Transverse colon (tissue), 4 donors: ENCODE results near the gene CDCA7L. TPM values are rescaled to one million over a fixed set of nuclear protein-coding genes. Genes with fewer than 3 reads are reported as not detected.

Source experiments
- DNase-seq: peaks from one replicate; pipeline ENCODE4 v3.0.0-alpha.2; 2019
- H3K27ac ChIP-seq, 4 donors: fragments of 200-600 bp; sonication (generic); 2 replicates each; pipeline ENCODE4 v1.5.1; 2016 to 2018; ENCODE audit warnings: inconsistent platforms in 4 of 4
- H3K27me3 ChIP-seq: fragments of 200-600 bp; sonication (generic); 2 replicates; pipeline ENCODE4 v1.5.1; 2017; ENCODE audit warnings: inconsistent platforms
- H3K36me3 ChIP-seq, 4 donors: fragments of 200-600 bp; sonication (generic); 2 replicates each; pipeline ENCODE4 v1.5.1; 2017 to 2019; ENCODE audit warnings: inconsistent platforms in 4 of 4
- H3K4me1 ChIP-seq, 4 donors: fragments of 200-600 bp; sonication (generic); 2 replicates each; pipeline ENCODE4 v1.5.1; 2017 to 2020; ENCODE audit warnings: inconsistent platforms in 4 of 4
- H3K4me3 ChIP-seq, 4 donors: fragments of 200-600 bp; sonication (generic); 1 replicate in 1 of 4; 2 replicates in 3 of 4; pipeline versions ENCODE4 v1.5.1 to v1.6.1; 2017 to 2019; ENCODE audit warnings: inconsistent platforms in 4 of 4
- H3K9me3 ChIP-seq, 2 donors: fragments of 200-600 bp; sonication (generic); 2 replicates each; pipeline ENCODE4 v1.5.1; 2017 to 2019; ENCODE audit warnings: inconsistent platforms in 2 of 2
- CTCF ChIP-seq, 5 experiments: fragments of 200-600 bp in 3 of 5; fragments of 450-650 bp in 2 of 5; sonication (generic) in 3 of 5; IDR thresholded peaks; 1 replicate in 2 of 5; 2 replicates in 3 of 5; pipeline ENCODE4 v1.5.1; 2016 to 2017; ENCODE audit warnings: antibody characterized with exemption in 5 of 5, inconsistent platforms in 3 of 5, mild to moderate bottlenecking in 2 of 5, moderate library complexity in 1 of 5
- EP300 ChIP-seq: sonication (generic); formaldehyde crosslinking; IDR thresholded peaks from one replicate; pipeline ENCODE4 v1.6.1; 2017; ENCODE audit warnings: antibody characterized with exemption, low read depth
- POLR2A ChIP-seq: fragments of 450-650 bp; IDR thresholded peaks from one replicate; pipeline ENCODE4 v1.6.1; 2016; ENCODE audit warnings: antibody characterized with exemption, mild to moderate bottlenecking, moderate library complexity
- POLR2AphosphoS5 ChIP-seq, 3 donors: sonication (generic); formaldehyde crosslinking; IDR thresholded peaks; one replicate each; pipeline ENCODE4 v1.6.1; 2016; ENCODE audit warnings: antibody characterized with exemption in 3 of 3
- WGBS, 2 donors: methylation state at CpG; one replicate each; pipeline ENCODE4 v1.1.5; 2018; ENCODE audit warnings: low coverage in 1 of 2; 5-methylcytosine and 5-hydroxymethylcytosine counted together
- in situ Hi-C, 4 donors: fragments of 200-750 bp; cut with MboI; loops; one replicate each; pipeline versions ENCODE4 v1.15.0 to v1.15.1; 2017; ENCODE audit warnings: low sequenced_read_pairs in 3 of 4, low pct_ligation_motif_present in 1 of 4, low pct_unique_long_range_greater_than_20kb in 1 of 4
- intact Hi-C: fragments of 100-400 bp; cut with DNase I; formaldehyde crosslinking; loops from one replicate; pipeline ENCODE4 v1.15.1; 2023; ENCODE audit warnings: low total_unique reads
- total RNA-seq, 4 donors: library from RNA; depleted of rRNA; stranded (reverse); fragments of >200 nt; gene quantifications; one replicate each; pipeline ENCODE4 v1.1.0, GENCODE V29; 2016

CDCA7L gene
- total RNA-seq, 4 donors from 2014 or later = 9.0 to 24.0 (median 13.2) TPM

GRCh38 chr7:21947946-21948345 lies 2.2 kb upstream of the CDCA7L start:
- intact Hi-C loops = no loop called here
- in situ Hi-C loops = no loop called here
- H3K27me3 ChIP-seq = no peaks in the 10 kb centered on the region
- no peaks in the 10 kb centered on the region for H3K36me3 ChIP-seq
- no peaks in the 10 kb centered on the region for H3K9me3 ChIP-seq
- TF ChIP-seq POLR2A (no peak), EP300 (no peak)
- DNase-seq = no peak
- H3K27ac ChIP-seq = no peak overlapping the region
- H3K4me1 ChIP-seq = peaks cover 6 to 36% (median 21%) of the 10 kb centered on the region in 4 donors
- no peak overlapping the region for H3K4me3 ChIP-seq
- WGBS, 2 donors = 60 to 64% methylated on average over 2 of the region's 2 CpGs

GRCh38 chr7:21947056-21947455 lies 1.4 kb upstream of the CDCA7L start:
- no peak for DNase-seq
- no peak for TF ChIP-seq POLR2A
- no peak for TF ChIP-seq EP300
- no peak for TF ChIP-seq POLR2AphosphoS5 (IDR thresholded peaks at IDR 0.05)
- no peak for TF ChIP-seq CTCF (IDR thresholded peaks at IDR 0.05)

GRCh38 chr7:21946222-21946709 lies 567 bp upstream of the CDCA7L start:
- Histone ChIP-seq H3K27ac (peak overlapping the region; percentile 82 to 92 (median 88)), H3K4me3 (peak overlapping the region in 3 of 4 donors; percentile 46 to 59 (median 58)), H3K27me3 (no peaks in the 10 kb centered on the region), H3K4me1 (peaks cover 6 to 53% (median 32%) of the 10 kb centered on the region in 4 donors), H3K36me3 (no peaks in the 10 kb centered on the region), H3K9me3 (no peaks in the 10 kb centered on the region)
- in situ Hi-C loops = no loop called here
- no peak for DNase-seq
- intact Hi-C loops = no loop called here
- WGBS, 2 donors = 16 to 50% methylated on average over 2 to 8 of the region's 8 CpGs
- no peak for TF ChIP-seq CTCF (IDR thresholded peaks at IDR 0.05)

More at GRCh38 chr7:21947056-21947455, 1.4 kb upstream of the CDCA7L start:
- Histone ChIP-seq H3K4me1 (peaks cover 6 to 45% (median 25%) of the 10 kb centered on the region in 4 donors), H3K4me3 (no peak overlapping the region), H3K27ac (peak overlapping the region; percentile 6 to 88 (median 56)), H3K27me3 (no peaks in the 10 kb centered on the region), H3K36me3 (no peaks in the 10 kb centered on the region), H3K9me3 (no peaks in the 10 kb centered on the region)
- intact Hi-C loops = no loop called here
- WGBS, 2 donors = 39 to 67% methylated on average over 3 of the region's 3 CpGs
- in situ Hi-C loops = no loop called here

GRCh38 chr7:21944616-21945453 lies 864 bp downstream of the CDCA7L start:
- Histone ChIP-seq H3K4me3 (peak overlapping the region; percentile 46 to 71 (median 58)), H3K36me3 (no peaks in the 10 kb centered on the region), H3K27ac (peak overlapping the region; percentile 82 to 92 (median 88)), H3K9me3 (no peaks in the 10 kb centered on the region), H3K4me1 (peaks cover 6 to 60% (median 35%) of the 10 kb centered on the region in 4 donors), H3K27me3 (no peaks in the 10 kb centered on the region)
- DNase-seq = peak; percentile 76
- intact Hi-C loops = no loop called here
- TF ChIP-seq EP300 (no peak), CTCF (IDR thresholded peaks at IDR 0.05) (peak in 2 of 5 experiments; percentile 8 to 18), POLR2AphosphoS5 (IDR thresholded peaks at IDR 0.05) (peak in 1 of 3 donors; percentile 41)
- 0 to 1% methylated on average over 31 to 34 of the region's 34 CpGs for WGBS, 2 donors
- in situ Hi-C loops = no loop called here
